Transverse colon (tissue), 4 donors: ENCODE results near the gene ATMIN. TPM values are rescaled to one million over a fixed set of nuclear protein-coding genes. Genes with fewer than 3 reads are reported as not detected.

Experiments used
- DNase-seq: peaks from one replicate; pipeline ENCODE4 v3.0.0-alpha.2; 2019
- H3K27ac ChIP-seq, 4 donors: fragments of 200-600 bp; sonication (generic); 2 replicates each; pipeline ENCODE4 v1.5.1; 2016 to 2018; ENCODE audit warnings: inconsistent platforms in 4 of 4
- H3K27me3 ChIP-seq: fragments of 200-600 bp; sonication (generic); 2 replicates; pipeline ENCODE4 v1.5.1; 2017; ENCODE audit warnings: inconsistent platforms
- H3K36me3 ChIP-seq, 4 donors: fragments of 200-600 bp; sonication (generic); 2 replicates each; pipeline ENCODE4 v1.5.1; 2017 to 2019; ENCODE audit warnings: inconsistent platforms in 4 of 4
- H3K4me1 ChIP-seq, 4 donors: fragments of 200-600 bp; sonication (generic); 2 replicates each; pipeline ENCODE4 v1.5.1; 2017 to 2020; ENCODE audit warnings: inconsistent platforms in 4 of 4
- H3K4me3 ChIP-seq, 4 donors: fragments of 200-600 bp; sonication (generic); 1 replicate in 1 of 4; 2 replicates in 3 of 4; pipeline versions ENCODE4 v1.5.1 to v1.6.1; 2017 to 2019; ENCODE audit warnings: inconsistent platforms in 4 of 4
- H3K9me3 ChIP-seq, 2 donors: fragments of 200-600 bp; sonication (generic); 2 replicates each; pipeline ENCODE4 v1.5.1; 2017 to 2019; ENCODE audit warnings: inconsistent platforms in 2 of 2
- EP300 ChIP-seq: sonication (generic); formaldehyde crosslinking; IDR thresholded peaks from one replicate; pipeline ENCODE4 v1.6.1; 2017; ENCODE audit warnings: antibody characterized with exemption, low read depth
- POLR2A ChIP-seq: fragments of 450-650 bp; IDR thresholded peaks from one replicate; pipeline ENCODE4 v1.6.1; 2016; ENCODE audit warnings: antibody characterized with exemption, mild to moderate bottlenecking, moderate library complexity
- POLR2AphosphoS5 ChIP-seq, 3 donors: sonication (generic); formaldehyde crosslinking; IDR thresholded peaks; one replicate each; pipeline ENCODE4 v1.6.1; 2016; ENCODE audit warnings: antibody characterized with exemption in 3 of 3
- WGBS, 2 donors: methylation state at CpG; one replicate each; pipeline ENCODE4 v1.1.5; 2018; ENCODE audit warnings: low coverage in 1 of 2; 5-methylcytosine and 5-hydroxymethylcytosine counted together
- in situ Hi-C, 4 donors: fragments of 200-750 bp; cut with MboI; loops; one replicate each; pipeline versions ENCODE4 v1.15.0 to v1.15.1; 2017; ENCODE audit warnings: low sequenced_read_pairs in 3 of 4, low pct_ligation_motif_present in 1 of 4, low pct_unique_long_range_greater_than_20kb in 1 of 4
- intact Hi-C: fragments of 100-400 bp; cut with DNase I; formaldehyde crosslinking; loops from one replicate; pipeline ENCODE4 v1.15.1; 2023; ENCODE audit warnings: low total_unique reads
- total RNA-seq, 4 donors: library from RNA; depleted of rRNA; stranded (reverse); fragments of >200 nt; gene quantifications; one replicate each; pipeline ENCODE4 v1.1.0, GENCODE V29; 2016
- TF ChIP-seq, protein P1 (sequence below), 5 experiments: fragments of 200-600 bp in 3 of 5; fragments of 450-650 bp in 2 of 5; sonication (generic) in 3 of 5; IDR thresholded peaks; 1 replicate in 2 of 5; 2 replicates in 3 of 5; pipeline ENCODE4 v1.5.1; 2016 to 2017; ENCODE audit warnings: antibody characterized with exemption in 5 of 5, inconsistent platforms in 3 of 5, mild to moderate bottlenecking in 2 of 5, moderate library complexity in 1 of 5

ATMIN gene
- total RNA-seq, 4 donors from 2014 or later = 24.7 to 86.0 (median 35.5) TPM

DNA sequence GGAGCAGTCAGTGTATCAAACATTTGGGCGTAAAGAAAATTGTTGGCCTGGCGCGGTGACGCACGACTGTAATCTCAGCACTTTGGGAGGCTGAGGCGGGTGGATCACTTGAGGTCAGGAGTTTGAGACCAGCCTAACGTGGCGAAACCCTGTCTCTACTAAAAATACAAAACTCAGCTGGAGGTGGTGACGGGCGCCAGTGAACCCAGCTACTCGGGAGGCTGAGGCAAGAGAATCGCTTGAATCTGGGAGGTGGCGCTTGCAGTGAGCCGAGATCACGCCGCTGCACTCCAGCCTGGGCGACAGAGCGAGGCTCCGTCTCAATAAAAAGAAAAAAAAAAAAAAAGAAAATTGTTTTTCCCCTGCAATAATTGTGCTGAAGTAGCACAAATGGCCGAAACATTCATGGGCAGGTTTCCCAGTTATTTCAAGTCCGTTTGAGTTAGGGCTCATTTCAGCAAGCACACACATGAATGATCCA lies 59.2 kb downstream of the ATMIN start:
- Histone ChIP-seq H3K27ac (no peak overlapping the region), H3K9me3 (no peaks in the 10 kb centered on the region), H3K4me3 (peak overlapping the region in 1 of 4 donors; percentile 76), H3K4me1 (peaks cover 0 to 15% (median 3%) of the 10 kb centered on the region in 4 donors), H3K36me3 (no peaks in the 10 kb centered on the region), H3K27me3 (no peaks in the 10 kb centered on the region)
- no peak for DNase-seq
- intact Hi-C loops = loop anchor here (10.0 kb wide), 1 partner anchor 90 kb away; the partner anchor contains the start of genes CENPN and CMC2
- 77 to 84% methylated on average over 14 to 21 of the region's 21 CpGs for WGBS, 2 donors
- no peak for TF ChIP-seq POLR2AphosphoS5 (IDR thresholded peaks at IDR 0.05)
- TF ChIP-seq POLR2A = no peak
- TF ChIP-seq EP300 = no peak
- TF ChIP-seq, protein P1, sequence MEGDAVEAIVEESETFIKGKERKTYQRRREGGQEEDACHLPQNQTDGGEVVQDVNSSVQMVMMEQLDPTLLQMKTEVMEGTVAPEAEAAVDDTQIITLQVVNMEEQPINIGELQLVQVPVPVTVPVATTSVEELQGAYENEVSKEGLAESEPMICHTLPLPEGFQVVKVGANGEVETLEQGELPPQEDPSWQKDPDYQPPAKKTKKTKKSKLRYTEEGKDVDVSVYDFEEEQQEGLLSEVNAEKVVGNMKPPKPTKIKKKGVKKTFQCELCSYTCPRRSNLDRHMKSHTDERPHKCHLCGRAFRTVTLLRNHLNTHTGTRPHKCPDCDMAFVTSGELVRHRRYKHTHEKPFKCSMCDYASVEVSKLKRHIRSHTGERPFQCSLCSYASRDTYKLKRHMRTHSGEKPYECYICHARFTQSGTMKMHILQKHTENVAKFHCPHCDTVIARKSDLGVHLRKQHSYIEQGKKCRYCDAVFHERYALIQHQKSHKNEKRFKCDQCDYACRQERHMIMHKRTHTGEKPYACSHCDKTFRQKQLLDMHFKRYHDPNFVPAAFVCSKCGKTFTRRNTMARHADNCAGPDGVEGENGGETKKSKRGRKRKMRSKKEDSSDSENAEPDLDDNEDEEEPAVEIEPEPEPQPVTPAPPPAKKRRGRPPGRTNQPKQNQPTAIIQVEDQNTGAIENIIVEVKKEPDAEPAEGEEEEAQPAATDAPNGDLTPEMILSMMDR (IDR thresholded peaks at IDR 0.05) = no peak
- in situ Hi-C loops = no loop called here

DNA sequence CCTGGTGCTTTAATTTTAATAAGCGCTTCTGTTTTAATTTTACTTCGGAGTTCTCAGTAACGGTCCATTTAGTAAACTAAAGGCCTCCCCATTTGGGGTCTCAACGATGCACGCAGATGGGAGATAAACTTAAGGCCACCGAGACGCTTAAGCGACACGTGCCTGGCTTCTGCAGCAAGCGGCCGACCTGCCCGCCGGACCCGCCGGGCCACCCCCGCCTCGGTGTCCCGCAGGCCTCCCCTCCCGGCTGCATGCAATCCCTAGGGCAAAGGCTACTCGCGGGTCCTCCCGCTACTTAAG lies 60.0 kb downstream of the ATMIN start:
- TF ChIP-seq POLR2AphosphoS5 (IDR thresholded peaks at IDR 0.05) (no peak), EP300 (no peak), POLR2A (no peak)
- TF ChIP-seq, protein P1 (IDR thresholded peaks at IDR 0.05) = no peak
- intact Hi-C loops (loop anchor here (10.0 kb wide), 1 partner anchor 91 kb away; the partner anchor contains the start of genes CENPN and CMC2), in situ Hi-C loops (no loop called here)
- H3K27ac ChIP-seq = peak overlapping the region; percentile 77 to 90 (median 86)
- no peak for DNase-seq
- H3K27me3 ChIP-seq = no peaks in the 10 kb centered on the region
- WGBS, 2 donors = 0 to 1% methylated on average over 8 to 22 of the region's 22 CpGs
- no peaks in the 10 kb centered on the region for H3K9me3 ChIP-seq
- H3K4me3 ChIP-seq = peak overlapping the region; percentile 65 to 77 (median 76)
- H3K36me3 ChIP-seq = no peaks in the 10 kb centered on the region
- peaks cover 0 to 15% (median 3%) of the 10 kb centered on the region in 4 donors for H3K4me1 ChIP-seq

DNA sequence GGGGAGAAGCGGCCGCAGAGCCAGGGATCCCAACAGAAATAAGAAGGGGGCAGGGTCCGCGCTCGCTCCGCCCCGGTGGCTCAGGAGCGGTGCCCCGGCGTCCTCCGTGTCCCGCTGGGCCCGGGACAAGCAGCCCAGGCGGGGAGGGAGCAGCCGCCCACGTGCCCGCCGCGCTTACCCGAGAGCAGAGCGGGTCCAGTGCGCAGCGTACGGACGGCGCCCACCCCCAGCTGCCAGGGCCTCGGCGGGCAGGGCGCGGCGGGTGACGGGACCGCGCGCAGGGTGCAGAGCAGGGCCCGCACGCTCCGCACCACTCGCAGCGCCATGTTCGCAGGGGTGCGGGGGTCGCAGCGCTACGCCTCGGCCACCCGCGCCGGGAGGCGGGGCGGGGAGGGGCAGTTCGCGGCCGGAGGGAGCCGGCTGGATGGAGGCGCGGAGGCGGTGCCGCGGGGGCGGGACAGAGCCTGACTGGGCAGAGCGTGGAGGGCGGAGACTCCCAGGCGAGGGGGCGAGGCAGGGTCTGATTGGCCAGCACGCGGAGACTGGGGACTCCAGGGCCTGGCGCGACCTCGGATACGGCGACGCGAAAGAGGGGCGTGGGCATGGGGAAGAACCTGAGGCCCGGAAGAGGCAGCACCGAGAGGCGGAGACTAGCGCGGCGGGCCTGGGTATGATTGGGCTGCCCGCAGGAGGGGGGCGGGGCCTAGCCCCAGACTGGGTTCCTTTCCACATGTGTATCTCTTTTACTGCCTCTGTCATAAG lies 60.5 kb downstream of the ATMIN start, which contains the start of gene GCSH:
TSS of gene GCSH (minus strand) at position 443 of the 762 bp plus-strand sequence. CDS start at position 326, 117 bp downstream.
- peak; percentile 99 for DNase-seq
- TF ChIP-seq, protein P1 (IDR thresholded peaks at IDR 0.05) = no peak
- no peak for TF ChIP-seq POLR2A
- H3K9me3 ChIP-seq = no peaks in the 10 kb centered on the region
- peak within 1 kb of the TSS; percentile 65 to 77 (median 76) for H3K4me3 ChIP-seq
- intact Hi-C loops (loop anchor here (10.0 kb wide), 1 partner anchor 91 kb away; the partner anchor contains the start of genes CENPN and CMC2), in situ Hi-C loops (no loop called here)
- peaks cover 0 to 15% (median 3%) of the 10 kb centered on the region in 4 donors for H3K4me1 ChIP-seq
- no peaks in the 10 kb centered on the region for H3K36me3 ChIP-seq
- peak within 1 kb of the TSS; percentile 77 to 90 (median 86) for H3K27ac ChIP-seq
- H3K27me3 ChIP-seq = no peaks in the 10 kb centered on the region
- 0% methylated on average over 6 to 17 of the region's 83 CpGs for WGBS, 2 donors

DNA sequence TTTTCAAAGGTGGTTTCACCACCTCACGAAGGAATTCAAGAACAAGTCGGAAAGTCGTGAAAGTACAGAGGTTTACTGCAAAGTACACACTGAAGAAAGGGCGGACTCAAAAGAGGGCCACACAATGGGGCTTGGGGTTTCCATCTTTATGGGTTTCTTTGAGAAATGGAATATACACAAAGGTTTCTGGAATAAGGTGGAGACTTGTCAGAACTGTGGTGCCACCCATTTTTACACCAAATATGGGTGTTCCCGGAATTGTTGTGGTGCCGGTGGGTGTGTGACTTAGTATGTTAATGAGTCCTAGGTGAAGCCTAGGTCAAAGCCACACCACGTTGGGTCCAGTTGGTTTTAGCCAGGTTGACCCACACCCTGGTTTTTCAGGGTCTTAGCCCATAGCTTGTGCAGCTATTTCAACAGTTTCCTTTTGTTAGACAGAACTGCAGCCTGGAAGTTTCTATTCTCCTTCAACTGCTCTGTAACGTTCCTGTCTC lies 61.1 kb downstream of the ATMIN start:
- Histone ChIP-seq H3K36me3 (no peaks in the 10 kb centered on the region), H3K27ac (peak overlapping the region; percentile 69 to 90 (median 80)), H3K4me3 (peak overlapping the region in 2 of 4 donors; percentile 5 to 41), H3K27me3 (no peaks in the 10 kb centered on the region), H3K4me1 (peaks cover 0 to 15% (median 3%) of the 10 kb centered on the region in 4 donors), H3K9me3 (no peaks in the 10 kb centered on the region)
- DNase-seq = no peak
- TF ChIP-seq, protein P1 (IDR thresholded peaks at IDR 0.05) = no peak
- no peak for TF ChIP-seq POLR2AphosphoS5 (IDR thresholded peaks at IDR 0.05)
- no peak for TF ChIP-seq EP300
- TF ChIP-seq POLR2A = no peak
- 35 to 48% methylated on average over 7 to 8 of the region's 8 CpGs for WGBS, 2 donors
- intact Hi-C loops = loop anchor here (10.0 kb wide), 1 partner anchor 92 kb away; the partner anchor contains the start of genes CENPN and CMC2
- in situ Hi-C loops = no loop called here
